Mononuclear cell (primary cell): ENCODE measurements around the gene NLGN3. TPM values are rescaled to one million over a fixed set of nuclear protein-coding genes. Genes with fewer than 3 reads are reported as not detected.

ENCODE experiments used
- H3K27me3 ChIP-seq: 2 replicates; pipeline ENCODE4 v1.6.0; 2011; ENCODE audit warnings: low read length, control low read depth; ENCODE audit not compliant: insufficient read depth
- H3K4me1 ChIP-seq: 2 replicates; pipeline ENCODE4 v1.5.1; 2011; ENCODE audit warnings: mild to moderate bottlenecking, low read length, control low read depth; ENCODE audit not compliant: insufficient read depth
- H3K4me3 ChIP-seq: 2 replicates; pipeline ENCODE4 v1.5.1; 2011; ENCODE audit warnings: mild to moderate bottlenecking, low read length, moderate library complexity
- H3K9me3 ChIP-seq: 2 replicates; pipeline ENCODE4 v1.5.1; 2011; ENCODE audit warnings: low read depth, mild to moderate bottlenecking, control low read depth, low read length
- total RNA-seq: library from RNA; depleted of rRNA; stranded (reverse); fragments of >200 nt; gene quantifications from one replicate; pipeline ENCODE4 v1.2.3, GENCODE V29; 2012

The NLGN3 gene
- total RNA-seq, result 2.6 TPM

DNA sequence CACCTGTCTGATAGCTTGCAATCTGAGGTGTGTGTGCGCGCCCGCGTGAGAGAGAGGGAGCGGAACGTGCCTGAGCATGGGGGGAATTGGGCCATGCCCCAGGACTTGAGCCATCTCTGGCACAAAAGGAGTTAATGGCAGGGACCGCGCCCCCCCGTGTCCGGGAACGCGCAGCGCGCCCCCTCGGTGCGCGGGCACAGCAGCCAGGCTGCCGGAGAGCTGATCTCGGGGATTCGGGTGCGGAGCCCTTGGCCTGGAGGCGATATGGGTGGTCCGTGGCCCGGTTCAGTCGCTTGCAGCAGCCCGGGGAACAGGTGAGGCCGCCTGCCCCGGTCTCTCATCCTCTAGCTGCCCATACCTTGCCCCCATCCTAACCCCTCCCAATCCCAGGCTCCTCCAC is at the start of gene NLGN3:
NLGN3 (plus strand) TSS at position 191 of the 400 bp plus-strand sequence. CDS start 2,909 bp downstream, outside the sequence.
- Histone ChIP-seq H3K4me1 (peaks cover 12% of the 10 kb centered on the region), H3K9me3 (no peaks in the 10 kb centered on the region), H3K27me3 (no peaks in the 10 kb centered on the region), H3K4me3 (no peak within 1 kb of the TSS)

DNA sequence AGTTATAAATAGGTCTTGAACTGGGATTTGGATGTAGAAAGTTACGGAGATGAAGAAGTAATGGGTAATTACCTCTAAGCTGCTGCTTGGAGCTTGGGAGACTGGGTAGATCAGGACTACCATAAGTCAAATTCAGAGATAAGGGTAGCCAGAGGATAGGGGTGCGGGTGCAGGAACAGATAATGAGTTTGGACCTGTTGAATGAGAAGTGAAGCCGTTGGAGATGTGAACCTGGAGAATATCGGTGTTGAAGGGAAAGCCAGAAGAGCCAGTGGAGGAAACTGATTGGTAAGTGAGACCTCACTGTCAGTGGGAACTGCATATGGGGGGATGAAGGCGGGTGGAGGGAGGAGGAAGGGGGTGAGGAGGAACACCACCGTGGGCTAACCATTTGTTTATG is 49.6 kb upstream of the NLGN3 start:
- Histone ChIP-seq H3K9me3 (no peaks in the 10 kb centered on the region), H3K4me1 (peaks cover 32% of the 10 kb centered on the region), H3K4me3 (peak overlapping the region; percentile 41), H3K27me3 (no peaks in the 10 kb centered on the region)

DNA sequence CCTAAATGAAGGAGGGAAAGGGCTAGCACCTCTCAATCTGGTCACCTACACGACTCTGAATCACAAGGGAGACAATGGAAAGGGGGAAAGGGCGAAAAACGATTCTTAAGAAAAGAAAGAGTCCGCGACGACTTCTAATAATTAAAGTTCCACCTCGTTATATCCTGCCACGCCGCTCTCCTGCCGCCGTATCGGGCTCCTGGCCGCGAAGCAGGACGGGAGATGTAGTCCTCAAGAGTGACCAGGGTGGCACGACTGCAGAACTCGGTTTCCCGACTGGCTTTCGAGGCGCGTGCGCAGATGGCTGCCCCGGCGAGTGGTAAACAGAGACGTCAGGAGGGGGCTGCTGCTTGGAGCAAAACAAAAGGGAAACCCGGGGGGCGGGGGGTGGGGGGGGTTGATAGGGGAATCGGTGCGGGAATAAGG is 49.1 kb upstream of the NLGN3 start, which contains the start of gene FOXO4:
FOXO4 (plus strand) TSS at position 297 of the 426 bp plus-strand sequence. CDS start 678 bp downstream, outside the sequence.
- Histone ChIP-seq H3K9me3 (no peaks in the 10 kb centered on the region), H3K27me3 (no peaks in the 10 kb centered on the region), H3K4me3 (peak within 1 kb of the TSS; percentile 63), H3K4me1 (peaks cover 32% of the 10 kb centered on the region)

GRCh38 chrX:71095981-71096759 is 48.5 kb upstream of the NLGN3 start:
- Histone ChIP-seq H3K4me3 (peak overlapping the region; percentile 63), H3K9me3 (no peaks in the 10 kb centered on the region), H3K27me3 (no peaks in the 10 kb centered on the region), H3K4me1 (peaks cover 32% of the 10 kb centered on the region)

GRCh38 chrX:71096760-71097032 is 47.9 kb upstream of the NLGN3 start:
- H3K27me3 ChIP-seq, result no peaks in the 10 kb centered on the region
- H3K9me3 ChIP-seq, result no peaks in the 10 kb centered on the region
- peaks cover 32% of the 10 kb centered on the region for H3K4me1 ChIP-seq
- H3K4me3 ChIP-seq, result peak overlapping the region; percentile 63

DNA sequence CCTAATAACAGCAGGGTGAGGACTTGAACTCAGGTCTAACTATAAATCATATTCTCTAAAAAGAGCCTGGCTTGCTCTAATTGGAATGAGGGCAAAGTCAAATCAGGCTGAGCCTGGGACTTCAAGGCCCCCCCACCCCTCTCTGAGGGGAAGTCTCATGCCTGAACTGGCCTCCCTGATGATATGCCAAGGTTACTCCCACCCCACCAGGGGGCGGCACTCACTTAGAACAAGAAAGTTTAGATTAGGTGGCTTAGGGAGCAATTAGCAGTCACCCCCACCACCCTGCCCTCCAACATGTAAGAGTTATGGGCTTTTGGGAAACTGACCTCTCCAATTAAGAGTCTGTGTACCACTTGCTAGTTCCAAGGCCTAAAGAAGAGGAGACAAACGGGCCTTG is 46.3 kb upstream of the NLGN3 start:
- peaks cover 39% of the 10 kb centered on the region for H3K4me1 ChIP-seq
- no peak overlapping the region for H3K4me3 ChIP-seq
- no peaks in the 10 kb centered on the region for H3K27me3 ChIP-seq
- no peaks in the 10 kb centered on the region for H3K9me3 ChIP-seq

DNA sequence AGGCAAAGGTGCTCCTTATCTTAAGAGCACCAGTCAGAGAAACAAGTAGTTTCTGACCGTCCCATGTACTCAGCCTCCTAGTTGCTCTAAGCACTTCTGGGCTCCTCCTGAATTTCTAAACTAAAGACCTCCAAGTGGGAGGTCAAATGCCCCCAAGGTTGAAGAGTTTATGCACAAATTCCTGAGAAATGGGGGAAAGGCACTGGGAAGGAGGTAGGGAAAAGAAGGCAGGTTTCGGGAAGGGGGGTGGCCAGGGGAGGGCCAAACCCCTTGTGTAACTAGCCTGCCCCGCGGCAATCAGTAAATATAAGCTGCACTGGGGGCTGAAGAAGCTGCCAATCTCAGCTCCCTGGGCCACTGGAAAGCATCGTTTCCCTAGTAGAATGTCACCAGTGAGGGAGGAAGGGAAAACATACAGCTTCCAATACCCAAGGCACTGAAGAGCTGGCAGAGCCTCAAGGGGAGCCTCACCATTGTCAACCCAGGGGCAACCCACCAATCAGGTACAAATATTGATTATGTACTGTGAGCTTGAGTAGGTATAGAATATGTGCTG is 45.6 kb upstream of the NLGN3 start:
- H3K4me3 ChIP-seq, result no peak overlapping the region
- no peaks in the 10 kb centered on the region for H3K27me3 ChIP-seq
- H3K4me1 ChIP-seq, result peaks cover 46% of the 10 kb centered on the region
- H3K9me3 ChIP-seq, result no peaks in the 10 kb centered on the region

DNA sequence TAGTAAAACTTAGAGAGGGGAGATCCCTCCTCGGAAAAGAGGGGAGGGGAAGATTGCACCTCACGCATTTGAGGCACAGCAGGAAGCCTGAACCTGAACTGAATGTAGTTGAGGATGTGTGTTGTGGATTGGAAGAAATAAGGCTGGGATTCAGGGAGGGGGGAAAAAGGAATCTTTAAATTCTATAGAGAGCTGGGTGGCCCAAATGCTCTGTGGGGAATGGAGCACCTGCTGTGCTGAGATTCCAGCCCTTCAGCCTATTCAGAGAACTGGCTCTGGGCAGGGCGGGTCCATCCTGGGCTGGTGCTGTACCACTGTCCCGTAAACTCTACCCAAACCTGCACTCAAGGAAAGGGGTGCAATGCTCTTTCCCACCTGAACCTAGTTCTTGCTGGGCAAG is 44.9 kb upstream of the NLGN3 start:
- Histone ChIP-seq H3K4me1 (peaks cover 53% of the 10 kb centered on the region), H3K27me3 (no peaks in the 10 kb centered on the region), H3K9me3 (no peaks in the 10 kb centered on the region), H3K4me3 (no peak overlapping the region)

GRCh38 chrX:71100581-71101505 is 43.8 kb upstream of the NLGN3 start:
- no peak overlapping the region for H3K4me3 ChIP-seq
- H3K4me1 ChIP-seq, result peaks cover 57% of the 10 kb centered on the region
- H3K27me3 ChIP-seq, result no peaks in the 10 kb centered on the region
- no peaks in the 10 kb centered on the region for H3K9me3 ChIP-seq

DNA sequence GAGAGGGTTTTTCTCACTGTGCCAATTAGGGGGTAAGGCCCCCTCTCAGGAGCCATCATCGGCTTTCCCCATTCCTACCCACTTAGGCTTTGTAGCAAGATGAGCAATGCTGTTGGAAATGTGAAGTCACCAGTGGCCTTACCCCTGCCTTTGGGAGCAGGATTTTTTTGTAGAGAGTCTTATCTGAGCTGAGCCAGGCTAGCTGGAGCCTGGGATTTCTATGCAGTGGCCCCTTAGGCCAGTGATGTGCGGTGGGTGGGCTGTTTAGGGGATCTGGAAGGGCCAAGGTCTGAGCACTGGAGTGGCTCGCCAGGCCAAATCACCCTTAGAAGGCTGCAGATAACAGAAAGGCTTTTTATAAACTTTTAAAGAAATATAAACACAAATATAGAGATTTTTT is 42.3 kb upstream of the NLGN3 start:
- Histone ChIP-seq H3K4me1 (peaks cover 65% of the 10 kb centered on the region), H3K9me3 (no peaks in the 10 kb centered on the region), H3K27me3 (no peaks in the 10 kb centered on the region), H3K4me3 (no peak overlapping the region)

- Histone ChIP-seq H3K4me3 (no peak overlapping the region), H3K27me3 (no peaks in the 10 kb centered on the region), H3K4me1 (peaks cover 66% of the 10 kb centered on the region), H3K9me3 (no peaks in the 10 kb centered on the region)
Observed at GRCh38 chrX:71103110-71103983, 41.3 kb upstream of the NLGN3 start.

GRCh38 chrX:71105628-71106027 is 39.0 kb upstream of the NLGN3 start:
- Histone ChIP-seq H3K4me1 (peaks cover 66% of the 10 kb centered on the region), H3K27me3 (no peaks in the 10 kb centered on the region), H3K9me3 (no peaks in the 10 kb centered on the region), H3K4me3 (no peak overlapping the region)

GRCh38 chrX:71106427-71106826 is 38.2 kb upstream of the NLGN3 start, which contains the start of gene CXorf65:
Gene CXorf65, minus strand, starts transcription at chrX:71106740. Its CDS starts 184 bp downstream, at chrX:71106556.
- Histone ChIP-seq H3K9me3 (no peaks in the 10 kb centered on the region), H3K27me3 (no peaks in the 10 kb centered on the region), H3K4me3 (no peak within 1 kb of the TSS), H3K4me1 (peaks cover 67% of the 10 kb centered on the region)

- peaks cover 76% of the 10 kb centered on the region for H3K4me1 ChIP-seq
- no peak overlapping the region for H3K4me3 ChIP-seq
- no peaks in the 10 kb centered on the region for H3K9me3 ChIP-seq
- no peaks in the 10 kb centered on the region for H3K27me3 ChIP-seq
Observed at GRCh38 chrX:71107245-71107644, 37.4 kb upstream of the NLGN3 start.
